Effector CD8-positive, alpha-beta T cell (primary cell): Measurements from ENCODE around the gene ZNF681.
"Not testable (repeated sequence)": the region's sequence is repeated elsewhere in the genome, so short reads cannot be mapped to it uniquely, and the experiment has no call there.

ENCODE experiments used
- DNase-seq: peaks from one replicate; lab custom pipeline; 2025; lab: John Stamatoyannopoulos, UW

ZNF681 gene

DNA sequence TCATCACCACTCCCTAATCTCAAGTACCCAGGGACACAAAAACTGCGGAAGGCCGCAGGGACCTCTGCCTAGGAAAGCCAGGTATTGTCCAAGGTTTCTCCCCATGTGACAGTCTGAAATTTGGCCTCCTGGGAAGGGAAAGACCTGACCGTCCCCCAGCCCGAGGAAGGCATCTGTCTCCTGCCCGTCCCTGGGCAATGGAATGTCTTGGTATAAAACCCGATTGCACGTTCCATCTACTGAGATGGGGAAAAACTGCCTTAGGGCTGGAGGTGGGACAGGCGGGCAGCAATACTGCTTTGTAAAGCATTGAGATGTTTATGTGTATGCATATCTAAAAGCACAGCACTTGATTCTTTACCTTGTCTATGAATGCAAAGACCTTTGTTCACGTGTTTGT is 65.8 kb downstream of the ZNF681 start:
- not testable (repeated sequence) for DNase-seq
